Naive thymus-derived CD4-positive, alpha-beta T cell (primary cell): ENCODE results near the gene DNM3. TPM values are rescaled to one million over a fixed set of nuclear protein-coding genes. Genes with fewer than 3 reads are reported as not detected.

ENCODE experiments used
- ATAC-seq: fragments of 150-1000 bp; cut with Tn5 transposase; 2 replicates; pipeline ENCODE4 v1.10.0; 2021; ENCODE audit warnings: mild to moderate bottlenecking, moderate library complexity
- CTCF ChIA-PET: fragments of 350-600 bp; sonication (Branson Sonifier 250); formaldehyde crosslinking; loops from one replicate; lab custom pipeline; 2021; ENCODE audit warnings: antibody characterized with exemption; lab: Charles Lee
- POLR2A ChIA-PET: fragments of 350-600 bp; sonication (Branson Sonifier 250); formaldehyde crosslinking; loops from one replicate; lab custom pipeline; 2021; ENCODE audit warnings: antibody characterized with exemption, inconsistent platforms; lab: Charles Lee
- DNase-seq, 9 donors: peaks; one replicate each; pipeline versions ENCODE4 v3.0.0 to v3.0.0-alpha.2; 2020 to 2022; ENCODE audit warnings: mixed read lengths in 1 of 9
- H3K27ac ChIP-seq: one replicate; pipeline ENCODE4 v1.7.0; 2013; ENCODE audit warnings: mild to moderate bottlenecking, low read depth, low read length, moderate library complexity
- H3K27me3 ChIP-seq, 2 donors: one replicate each; pipeline ENCODE4 v1.7.0; 2013; ENCODE audit warnings: low read length in 2 of 2, mild to moderate bottlenecking in 2 of 2, moderate library complexity in 2 of 2; ENCODE audit not compliant: control insufficient read depth in 2 of 2, insufficient read depth in 2 of 2
- H3K36me3 ChIP-seq, 3 experiments: 1 replicate in 2 of 3; 2 replicates in 1 of 3; pipeline ENCODE4 v1.7.0; 2013; ENCODE audit warnings: low read length in 3 of 3, mild to moderate bottlenecking in 3 of 3, moderate library complexity in 1 of 3; ENCODE audit not compliant: insufficient read depth in 3 of 3, control insufficient read depth in 2 of 3
- H3K4me1 ChIP-seq, 2 donors: one replicate each; pipeline ENCODE4 v1.7.0; 2013; ENCODE audit warnings: low read length in 2 of 2, mild to moderate bottlenecking in 2 of 2, moderate library complexity in 1 of 2; ENCODE audit not compliant: control insufficient read depth in 2 of 2, insufficient read depth in 2 of 2
- H3K4me3 ChIP-seq: 2 replicates; pipeline ENCODE4 v1.7.0; 2013; ENCODE audit warnings: mild to moderate bottlenecking, low read length
- H3K9me3 ChIP-seq, 3 experiments: 1 replicate in 2 of 3; 2 replicates in 1 of 3; pipeline ENCODE4 v1.7.0; 2013; ENCODE audit warnings: low read length in 3 of 3; ENCODE audit not compliant: control insufficient read depth in 2 of 3
- H3K27ac Mint-ChIP-seq, 9 donors: one replicate each; pipeline ENCODE4 v1.8.0; 2020 to 2022; ENCODE audit warnings: mixed read lengths in 9 of 9, mild to moderate bottlenecking in 8 of 9, moderate library complexity in 5 of 9, inconsistent platforms in 2 of 9
- H3K27me3 Mint-ChIP-seq, 5 donors: one replicate each; pipeline ENCODE4 v1.8.0; 2021 to 2022; ENCODE audit warnings: mixed read lengths in 5 of 5, mild to moderate bottlenecking in 1 of 5
- H3K36me3 Mint-ChIP-seq, 5 donors: one replicate each; pipeline ENCODE4 v1.8.0; 2020 to 2022; ENCODE audit warnings: mixed read lengths in 5 of 5, mild to moderate bottlenecking in 3 of 5, inconsistent platforms in 1 of 5
- H3K4me1 Mint-ChIP-seq, 7 donors: one replicate each; pipeline ENCODE4 v1.8.0; 2020 to 2022; ENCODE audit warnings: mixed read lengths in 7 of 7, mild to moderate bottlenecking in 3 of 7, inconsistent platforms in 1 of 7
- H3K4me3 Mint-ChIP-seq, 10 donors: one replicate each; pipeline ENCODE4 v1.8.0; 2020 to 2022; ENCODE audit warnings: mild to moderate bottlenecking in 10 of 10, mixed read lengths in 10 of 10, moderate library complexity in 6 of 10, inconsistent platforms in 2 of 10
- H3K9me3 Mint-ChIP-seq, 11 donors: one replicate each; pipeline ENCODE4 v1.8.0; 2020 to 2022; ENCODE audit warnings: mixed read lengths in 11 of 11, mild to moderate bottlenecking in 4 of 11, inconsistent platforms in 1 of 11, moderate library complexity in 1 of 11
- intact Hi-C, 2 donors: fragments of 100-400 bp; cut with micrococcal nuclease; formaldehyde crosslinking; loops; one replicate each; pipeline ENCODE4 v1.15.1; 2023
- polyA plus RNA-seq, 2 donors: library from polyadenylated mRNA; unstranded; fragments of 300-500 nt; fragmentation: Illumina TruSeq; gene quantifications; one replicate each; pipeline ENCODE4 v1.2.3, GENCODE V29; 2021
- total RNA-seq, 6 experiments: library from RNA in 5 of 6; stranded (reverse) in 5 of 6; gene quantifications; 1 replicate in 5 of 6; 2 replicates in 1 of 6; pipeline ENCODE4 v1.2.3 and lab custom pipeline; 2021 to 2026

The DNM3 gene
- total and polyA plus RNA-seq, 7 experiments from 2014 or later: 1.2 to 2.5 (median 2.0) TPM

DNA sequence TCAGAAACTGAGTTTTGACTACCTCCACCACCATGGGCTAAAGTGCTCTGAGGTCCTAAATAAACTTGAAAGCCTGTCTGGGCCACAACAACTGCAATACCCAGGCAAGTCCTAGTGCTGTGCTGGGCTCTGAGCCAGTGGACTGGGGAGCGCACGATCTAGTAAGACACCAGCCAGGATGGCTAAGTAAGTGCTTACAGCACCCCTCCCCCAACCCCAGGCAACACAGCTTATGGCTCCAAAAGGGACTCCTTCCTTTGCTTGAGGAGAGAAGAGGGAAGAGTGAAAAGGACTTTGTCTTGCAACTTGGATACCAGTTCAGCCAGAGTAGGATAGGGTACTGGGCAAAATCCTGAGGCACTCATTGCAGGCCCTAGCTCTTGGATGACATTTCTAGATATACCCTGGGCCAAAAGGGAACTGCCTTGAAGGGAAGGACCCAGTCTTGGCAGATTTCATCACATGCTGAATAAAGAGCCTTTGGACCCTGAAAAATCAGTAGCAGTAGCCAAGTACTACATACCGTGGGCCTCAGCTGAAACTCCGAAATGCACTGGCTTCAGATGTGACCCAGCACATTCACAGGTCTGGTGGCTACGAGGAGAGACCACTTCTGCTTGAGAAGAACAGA is 580.8 kb downstream of the DNM3 start:
- peaks cover 2 to 21% of the 10 kb centered on the region in 2 donors for H3K4me1 ChIP-seq
- no peaks in the 10 kb centered on the region for H3K36me3 ChIP-seq
- Mint-ChIP-seq H3K27me3 (peaks cover 0 to 2% (median 0%) of the 10 kb centered on the region in 5 donors), H3K27ac (peak overlapping the region in 6 of 9 donors; percentile 5 to 60 (median 44)), H3K4me1 (peaks cover 5 to 47% (median 44%) of the 10 kb centered on the region in 7 donors), H3K36me3 (peaks cover 0 to 7% (median 3%) of the 10 kb centered on the region in 5 donors), H3K4me3 (no peak overlapping the region), H3K9me3 (no peaks in the 10 kb centered on the region)
- H3K4me3 ChIP-seq: no peak overlapping the region
- ATAC-seq: no peak
- no peak for DNase-seq
- intact Hi-C loops: loop anchor here in 1 of 2 donors (10.0 kb wide), 1 partner anchor 767 kb away; the partner anchor contains the start of gene MYOC
- no peaks in the 10 kb centered on the region for H3K9me3 ChIP-seq
- ChIA-PET POLR2A (interaction anchor here (0.6 kb wide), 1 partner anchor 27 kb away, joined by 3 read pairs; no protein-coding TSS in a partner anchor), CTCF (interaction anchor here (1.3 kb wide), 1 partner anchor 9 kb away, joined by 3 read pairs; no protein-coding TSS in a partner anchor)
- H3K27ac ChIP-seq: no peak overlapping the region
- no peaks in the 10 kb centered on the region for H3K27me3 ChIP-seq

GRCh38 chr1:172423336-172423735 is 582.0 kb downstream of the DNM3 start:
- Histone ChIP-seq H3K27me3 (no peaks in the 10 kb centered on the region), H3K36me3 (no peaks in the 10 kb centered on the region), H3K27ac (no peak overlapping the region), H3K4me1 (peaks cover 13 to 31% of the 10 kb centered on the region in 2 donors), H3K9me3 (no peaks in the 10 kb centered on the region), H3K4me3 (no peak overlapping the region)
- Mint-ChIP-seq H3K4me3 (no peak overlapping the region), H3K27ac (peak overlapping the region in 2 of 9 donors; percentile 35 to 39), H3K9me3 (no peaks in the 10 kb centered on the region), H3K36me3 (peaks cover 0 to 5% (median 0%) of the 10 kb centered on the region in 5 donors), H3K4me1 (peaks cover 5 to 44% (median 40%) of the 10 kb centered on the region in 7 donors), H3K27me3 (no peaks in the 10 kb centered on the region)
- ChIA-PET POLR2A (interaction anchor here (0.6 kb wide), 1 partner anchor 1294 kb away, joined by 3 read pairs; no protein-coding TSS in a partner anchor), CTCF (interaction anchor here (0.6 to 0.7 kb wide), 2 partner anchors 426 to 1795 kb away, joined by 3 to 4 read pairs; no protein-coding TSS in a partner anchor)
- DNase-seq (no peak), ATAC-seq (no peak)
- intact Hi-C loops: loop anchor here in 1 of 2 donors (10.0 kb wide), 1 partner anchor 769 kb away; the partner anchor contains the start of gene MYOC

DNA sequence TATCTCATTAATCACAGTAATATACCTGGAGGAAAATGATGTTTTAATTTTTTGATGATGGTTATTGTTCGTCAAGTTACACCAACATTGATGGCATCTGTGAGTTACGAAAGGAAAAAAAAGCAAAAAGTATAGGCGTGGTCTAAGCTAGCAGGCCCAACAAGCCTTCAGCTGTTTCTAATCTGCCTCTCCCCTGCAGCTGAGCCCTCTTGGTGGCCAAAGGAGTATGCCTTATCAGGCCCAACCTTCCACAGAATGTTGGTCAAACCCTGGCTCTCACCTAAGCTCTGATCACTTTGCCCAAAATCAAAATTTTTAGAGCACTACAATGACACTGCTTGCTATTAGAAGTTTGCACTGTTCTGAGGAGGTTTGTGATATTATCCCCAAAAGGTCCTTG is 584.0 kb downstream of the DNM3 start:
- Mint-ChIP-seq H3K4me3 (no peak overlapping the region), H3K4me1 (peaks cover 15 to 29% (median 26%) of the 10 kb centered on the region in 7 donors), H3K27me3 (no peaks in the 10 kb centered on the region), H3K27ac (no peak overlapping the region), H3K36me3 (peaks cover 0 to 5% (median 0%) of the 10 kb centered on the region in 5 donors), H3K9me3 (no peaks in the 10 kb centered on the region)
- H3K4me1 ChIP-seq: peaks cover 13 to 48% of the 10 kb centered on the region in 2 donors
- CTCF ChIA-PET: interaction anchor here (2.5 kb wide), 1 partner anchor 423 kb away, joined by 8 read pairs; no protein-coding TSS in a partner anchor
- POLR2A ChIA-PET: interaction anchor here (0.8 to 1.2 kb wide), 3 partner anchors 10 to 22 kb away, joined by 3 to 4 read pairs (median 3); no protein-coding TSS in a partner anchor
- DNase-seq (no peak), ATAC-seq (no peak)
- no peak overlapping the region for H3K4me3 ChIP-seq
- H3K9me3 ChIP-seq: no peaks in the 10 kb centered on the region
- no peaks in the 10 kb centered on the region for H3K36me3 ChIP-seq
- intact Hi-C loops: loop anchor here (5.0 to 10.0 kb wide), 4 partner anchors 302 to 1007 kb away; partner anchors contain the start of genes METTL13 (in 1 of the 2) and MYOC (in 1 of the 2)
- H3K27ac ChIP-seq: no peak overlapping the region
- no peaks in the 10 kb centered on the region for H3K27me3 ChIP-seq

GRCh38 chr1:172427191-172427590 is 585.9 kb downstream of the DNM3 start:
- peak overlapping the region; percentile 15 for H3K4me3 ChIP-seq
- H3K36me3 Mint-ChIP-seq: peaks cover 0 to 4% (median 0%) of the 10 kb centered on the region in 5 donors
- no peaks in the 10 kb centered on the region for H3K9me3 ChIP-seq
- no peak overlapping the region for H3K27ac Mint-ChIP-seq
- H3K4me1 Mint-ChIP-seq: peaks cover 10 to 27% (median 22%) of the 10 kb centered on the region in 7 donors
- H3K36me3 ChIP-seq: no peaks in the 10 kb centered on the region
- no peaks in the 10 kb centered on the region for H3K9me3 Mint-ChIP-seq
- H3K27ac ChIP-seq: peak overlapping the region; percentile 52
- ATAC-seq: peak; percentile 39
- H3K27me3 Mint-ChIP-seq: no peaks in the 10 kb centered on the region
- H3K27me3 ChIP-seq: no peaks in the 10 kb centered on the region
- peaks cover 13 to 56% of the 10 kb centered on the region in 2 donors for H3K4me1 ChIP-seq
- ChIA-PET CTCF (interaction anchor here (0.5 to 5.3 kb wide), 11 partner anchors 10 to 425 kb away, joined by 3 to 37 read pairs (median 5); no protein-coding TSS in a partner anchor), POLR2A (interaction anchor here (0.6 to 2.0 kb wide), 4 partner anchors 9 to 179 kb away, joined by 3 to 26 read pairs (median 4); partner anchors contain the start of gene PIGC)
- no peak overlapping the region for H3K4me3 Mint-ChIP-seq
- peak in 7 of 9 donors; percentile 24 to 49 (median 43) for DNase-seq
- intact Hi-C loops: loop anchor here (1.0 to 10.0 kb wide), 6 partner anchors 28 to 1005 kb away; partner anchors contain the start of genes METTL13 (in 1 of the 2) and MYOC (in 1 of the 2)

GRCh38 chr1:172429331-172430127 is 588.2 kb downstream of the DNM3 start:
- ChIA-PET CTCF (interaction anchor here (0.6 to 6.4 kb wide), 17 partner anchors 9 to 427 kb away, joined by 3 to 120 read pairs (median 5); partner anchors contain the start of gene PIGC), POLR2A (interaction anchor here (1.1 to 5.9 kb wide), 5 partner anchors 13 to 339 kb away, joined by 3 to 85 read pairs (median 3); partner anchors contain the start of genes PIGC and SUCO)
- no peak overlapping the region for H3K27ac ChIP-seq
- DNase-seq (peak in 7 of 9 donors; percentile 47 to 73 (median 65)), ATAC-seq (peak; percentile 92)
- Mint-ChIP-seq H3K4me1 (peaks cover 0 to 46% (median 32%) of the 10 kb centered on the region in 7 donors), H3K27ac (peak overlapping the region in 5 of 9 donors; percentile 76 to 92 (median 84)), H3K36me3 (peaks cover 0 to 11% (median 5%) of the 10 kb centered on the region in 5 donors), H3K9me3 (peaks cover 0 to 16% (median 3%) of the 10 kb centered on the region in 11 donors), H3K4me3 (peak overlapping the region in 5 of 10 donors; percentile 16 to 57 (median 49)), H3K27me3 (no peaks in the 10 kb centered on the region)
- H3K4me3 ChIP-seq: no peak overlapping the region
- no peaks in the 10 kb centered on the region for H3K27me3 ChIP-seq
- H3K36me3 ChIP-seq: no peaks in the 10 kb centered on the region
- H3K4me1 ChIP-seq: peaks cover 13 to 64% of the 10 kb centered on the region in 2 donors
- intact Hi-C loops: loop anchor here (1.0 to 10.0 kb wide), 16 partner anchors 15 to 1003 kb away; partner anchors contain the start of genes PIGC (in 2 of the 2), METTL13 (in 1 of the 2), MYOC (in 1 of the 2) and SUCO (in 1 of the 2)
- no peaks in the 10 kb centered on the region for H3K9me3 ChIP-seq
